HG02840 (cell line): Measurements from ENCODE around the gene SLC39A6.
"Not testable (repeated sequence)": the region's sequence is repeated elsewhere in the genome, so short reads cannot be mapped to it uniquely, and the experiment has no call there.

Experiments
- ATAC-seq: cut with Tn5 transposase; IDR thresholded peaks from one replicate; pipeline ENCODE4 v1.9.1; 2021; ENCODE audit warnings: mild to moderate bottlenecking, moderate library complexity, moderate number of reproducible peaks; ENCODE audit not compliant: unreplicated experiment, low FRiP score

The SLC39A6 gene

GRCh38 chr18:36129300-36130038 is at the start of gene SLC39A6, which contains the start of gene ELP2:
Gene SLC39A6, minus strand, starts transcription at chr18:36129340. Its CDS starts 2,333 bp downstream, at chr18:36127007.
Gene ELP2, plus strand, starts transcription at chr18:36129899. Its CDS starts 35 bp downstream, at chr18:36129934.
- peak; percentile 92 for ATAC-seq

- ATAC-seq, result no peak
Measured at GRCh38 chr18:36177913-36178312, 48.8 kb upstream of the SLC39A6 start.

- ATAC-seq, result no peak
Measured at GRCh38 chr18:36176711-36177110, 47.6 kb upstream of the SLC39A6 start.

- ATAC-seq, result no peak
Measured at GRCh38 chr18:36176177-36176584, 47.0 kb upstream of the SLC39A6 start.

- no peak for ATAC-seq
Measured at GRCh38 chr18:36175481-36175880, 46.3 kb upstream of the SLC39A6 start.

- ATAC-seq, result no peak
Measured at GRCh38 chr18:36169938-36170337, 40.8 kb upstream of the SLC39A6 start.

GRCh38 chr18:36168296-36168695 is 39.2 kb upstream of the SLC39A6 start:
- ATAC-seq, result not testable (repeated sequence)

GRCh38 chr18:36167692-36168218 is 38.6 kb upstream of the SLC39A6 start:
- ATAC-seq, result no peak

- no peak for ATAC-seq
Measured at GRCh38 chr18:36162981-36163380, 33.8 kb upstream of the SLC39A6 start.

GRCh38 chr18:36160959-36161371 is 31.8 kb upstream of the SLC39A6 start:
- ATAC-seq, result no peak

- ATAC-seq, result no peak
Measured at GRCh38 chr18:36158266-36158867, 29.2 kb upstream of the SLC39A6 start.

GRCh38 chr18:36157441-36157840 is 28.3 kb upstream of the SLC39A6 start:
- ATAC-seq, result no peak

- no peak for ATAC-seq
Measured at GRCh38 chr18:36155851-36156757, 27.0 kb upstream of the SLC39A6 start.

- no peak for ATAC-seq
Measured at GRCh38 chr18:36153771-36154170, 24.6 kb upstream of the SLC39A6 start.

GRCh38 chr18:36153203-36153602 is 24.1 kb upstream of the SLC39A6 start:
- ATAC-seq, result no peak

- no peak for ATAC-seq
Measured at GRCh38 chr18:36152781-36153180, 23.6 kb upstream of the SLC39A6 start.

- peak; percentile 86 for ATAC-seq
Measured at GRCh38 chr18:36149514-36150289, 20.6 kb upstream of the SLC39A6 start.

- no peak for ATAC-seq
Measured at GRCh38 chr18:36143391-36143790, 14.3 kb upstream of the SLC39A6 start.

- ATAC-seq, result no peak
Measured at GRCh38 chr18:36142751-36143150, 13.6 kb upstream of the SLC39A6 start.

GRCh38 chr18:36141576-36141975 is 12.4 kb upstream of the SLC39A6 start:
- ATAC-seq, result no peak
